DND-41 (cell line): ENCODE measurements around the gene NEMP2.

Source experiments
- ATAC-seq: fragments of 200-7000 bp; cut with Tn5 transposase; 3 replicates; pipeline ENCODE4 v1.9.1; 2021; ENCODE audit warnings: low read depth; ENCODE audit not compliant: insufficient read depth
- DNase-seq: peaks from one replicate; pipeline ENCODE4 v3.0.0-alpha.2; 2020
- H2AFZ ChIP-seq: 2 replicates; pipeline ENCODE4 v1.6.0; 2012; ENCODE audit warnings: low read depth, low read length
- H3K27ac ChIP-seq: 2 replicates; pipeline ENCODE4 v1.5.1; 2012; ENCODE audit warnings: low read length, inconsistent platforms
- H3K27me3 ChIP-seq: fragments of 200-600 bp; sonication (generic); 2 replicates; pipeline ENCODE4 v1.6.0; 2012; ENCODE audit warnings: low read length, mild to moderate bottlenecking, inconsistent platforms; ENCODE audit not compliant: insufficient read depth, poor library complexity
- H3K36me3 ChIP-seq: 2 replicates; pipeline ENCODE4 v1.5.1; 2012; ENCODE audit warnings: low read length, inconsistent platforms; ENCODE audit not compliant: insufficient read depth
- H3K4me1 ChIP-seq: 2 replicates; pipeline ENCODE4 v1.5.1; 2012; ENCODE audit warnings: mild to moderate bottlenecking, low read length; ENCODE audit not compliant: insufficient read depth
- H3K4me2 ChIP-seq: 2 replicates; pipeline ENCODE4 v1.6.0; 2012; ENCODE audit warnings: mild to moderate bottlenecking, moderate library complexity, low read length, inconsistent platforms; ENCODE audit not compliant: insufficient read depth
- H3K4me3 ChIP-seq, 2 experiments: fragments of 200-600 bp in 1 of 2; shearing (Covaris generic) in 1 of 2; 2 replicates each; pipeline ENCODE4 v1.5.1; 2012 to 2016; ENCODE audit warnings: inconsistent platforms in 2 of 2, low read length in 2 of 2, mild to moderate bottlenecking in 2 of 2, low read depth in 1 of 2, moderate library complexity in 1 of 2
- H3K79me2 ChIP-seq: 2 replicates; pipeline ENCODE4 v1.6.0; 2012; ENCODE audit warnings: low read length, inconsistent platforms; ENCODE audit not compliant: insufficient read depth
- H3K9ac ChIP-seq: 2 replicates; pipeline ENCODE4 v1.6.0; 2012; ENCODE audit warnings: low read depth, mild to moderate bottlenecking, inconsistent platforms, low read length, moderate library complexity
- H3K9me3 ChIP-seq: 2 replicates; pipeline ENCODE4 v1.5.1; 2012; ENCODE audit warnings: low read length, moderate library complexity, mild to moderate bottlenecking, inconsistent platforms; ENCODE audit not compliant: insufficient read depth, severe bottlenecking
- H4K20me1 ChIP-seq: 2 replicates; pipeline ENCODE4 v1.6.0; 2012; ENCODE audit warnings: low read length; ENCODE audit not compliant: insufficient read depth
- EZH2 ChIP-seq: IDR thresholded peaks from 3 replicates; pipeline ENCODE4 v1.6.1; 2012; ENCODE audit warnings: borderline replicate concordance, low read depth, mild to moderate bottlenecking, moderate library complexity, low read length, inconsistent platforms; ENCODE audit not compliant: severe bottlenecking
- TF ChIP-seq, protein P1 (sequence below): IDR thresholded peaks from 2 replicates; pipeline ENCODE4 v1.5.1; 2012; ENCODE audit warnings: borderline replicate concordance, low read length, moderate library complexity, mild to moderate bottlenecking; ENCODE audit not compliant: poor library complexity, severe bottlenecking; ENCODE audit errors: extremely low read depth

NEMP2 gene

GRCh38 chr2:190458352-190459107 lies 76.0 kb downstream of the NEMP2 start:
- Histone ChIP-seq H4K20me1 (0 out of 2 replicates have a peak, but pooled peaks cover 3% of the 10 kb centered on the region), H3K4me3 (no peak overlapping the region), H3K27me3 (no peaks in the 10 kb centered on the region), H3K4me2 (no peak overlapping the region), H3K9ac (no peak overlapping the region), H3K79me2 (peaks cover 23% of the 10 kb centered on the region), H3K27ac (no peak overlapping the region), H3K9me3 (no peaks in the 10 kb centered on the region), H3K36me3 (peaks cover 23% of the 10 kb centered on the region), H3K4me1 (no peaks in the 10 kb centered on the region), H2AFZ (no peak overlapping the region)
- no peak for DNase-seq
- no peak for TF ChIP-seq EZH2
- TF ChIP-seq, protein P1, sequence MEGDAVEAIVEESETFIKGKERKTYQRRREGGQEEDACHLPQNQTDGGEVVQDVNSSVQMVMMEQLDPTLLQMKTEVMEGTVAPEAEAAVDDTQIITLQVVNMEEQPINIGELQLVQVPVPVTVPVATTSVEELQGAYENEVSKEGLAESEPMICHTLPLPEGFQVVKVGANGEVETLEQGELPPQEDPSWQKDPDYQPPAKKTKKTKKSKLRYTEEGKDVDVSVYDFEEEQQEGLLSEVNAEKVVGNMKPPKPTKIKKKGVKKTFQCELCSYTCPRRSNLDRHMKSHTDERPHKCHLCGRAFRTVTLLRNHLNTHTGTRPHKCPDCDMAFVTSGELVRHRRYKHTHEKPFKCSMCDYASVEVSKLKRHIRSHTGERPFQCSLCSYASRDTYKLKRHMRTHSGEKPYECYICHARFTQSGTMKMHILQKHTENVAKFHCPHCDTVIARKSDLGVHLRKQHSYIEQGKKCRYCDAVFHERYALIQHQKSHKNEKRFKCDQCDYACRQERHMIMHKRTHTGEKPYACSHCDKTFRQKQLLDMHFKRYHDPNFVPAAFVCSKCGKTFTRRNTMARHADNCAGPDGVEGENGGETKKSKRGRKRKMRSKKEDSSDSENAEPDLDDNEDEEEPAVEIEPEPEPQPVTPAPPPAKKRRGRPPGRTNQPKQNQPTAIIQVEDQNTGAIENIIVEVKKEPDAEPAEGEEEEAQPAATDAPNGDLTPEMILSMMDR: no peak
- ATAC-seq: no peak

- Histone ChIP-seq H3K79me2 (peaks cover 17% of the 10 kb centered on the region), H3K36me3 (peaks cover 23% of the 10 kb centered on the region), H3K27ac (no peak overlapping the region), H3K27me3 (no peaks in the 10 kb centered on the region), H3K9ac (no peak overlapping the region), H4K20me1 (0 out of 2 replicates have a peak, but pooled peaks cover 3% of the 10 kb centered on the region), H2AFZ (no peak overlapping the region), H3K4me2 (no peak overlapping the region), H3K4me3 (no peak overlapping the region), H3K9me3 (no peaks in the 10 kb centered on the region), H3K4me1 (no peaks in the 10 kb centered on the region)
- no peak for ATAC-seq
- no peak for DNase-seq
- TF ChIP-seq EZH2: no peak
- TF ChIP-seq, protein P1: no peak
Observed at GRCh38 chr2:190457256-190457655, 77.3 kb downstream of the NEMP2 start.

DNA sequence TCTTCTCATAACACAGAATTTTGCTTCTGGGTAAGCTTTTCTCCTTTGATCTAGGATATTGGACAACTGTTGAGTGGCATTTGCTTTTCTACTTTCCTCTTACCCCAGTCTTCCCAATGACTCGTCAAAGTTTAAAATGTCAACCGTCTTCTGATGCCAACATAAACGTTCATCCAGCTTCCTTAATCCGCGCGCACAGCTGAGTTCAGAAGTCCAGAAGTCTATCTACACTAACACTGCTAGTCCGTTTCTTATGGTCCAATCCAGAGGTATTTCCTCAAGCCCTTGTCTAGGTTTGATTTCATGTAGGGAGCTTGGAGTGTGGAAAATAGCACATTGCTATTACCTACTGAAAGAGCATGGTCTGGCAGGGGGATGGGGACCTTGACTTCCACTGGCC lies 77.7 kb downstream of the NEMP2 start:
- peaks cover 23% of the 10 kb centered on the region for H3K36me3 ChIP-seq
- no peak overlapping the region for H3K27ac ChIP-seq
- no peak overlapping the region for H3K4me2 ChIP-seq
- H3K9ac ChIP-seq: no peak overlapping the region
- H3K9me3 ChIP-seq: no peaks in the 10 kb centered on the region
- H4K20me1 ChIP-seq: 0 out of 2 replicates have a peak, but pooled peaks cover 3% of the 10 kb centered on the region
- no peak overlapping the region for H2AFZ ChIP-seq
- DNase-seq (no peak), ATAC-seq (no peak)
- no peaks in the 10 kb centered on the region for H3K27me3 ChIP-seq
- H3K4me3 ChIP-seq: no peak overlapping the region
- H3K4me1 ChIP-seq: no peaks in the 10 kb centered on the region
- peaks cover 17% of the 10 kb centered on the region for H3K79me2 ChIP-seq
- no peak for TF ChIP-seq EZH2
- TF ChIP-seq, protein P1: no peak
